GM21447 (cell line): ENCODE measurements around the gene RNGTT.
A peak's percentile ranks its signal among the peaks of the same experiment; 100 is the strongest.
"Not testable (repeated sequence)": the region's sequence is repeated elsewhere in the genome, so short reads cannot be mapped to it uniquely, and the experiment has no call there.

Source experiments
- ATAC-seq: cut with Tn5 transposase; IDR thresholded peaks from one replicate; pipeline ENCODE4 v1.9.1; 2021; ENCODE audit not compliant: unreplicated experiment

RNGTT gene

DNA sequence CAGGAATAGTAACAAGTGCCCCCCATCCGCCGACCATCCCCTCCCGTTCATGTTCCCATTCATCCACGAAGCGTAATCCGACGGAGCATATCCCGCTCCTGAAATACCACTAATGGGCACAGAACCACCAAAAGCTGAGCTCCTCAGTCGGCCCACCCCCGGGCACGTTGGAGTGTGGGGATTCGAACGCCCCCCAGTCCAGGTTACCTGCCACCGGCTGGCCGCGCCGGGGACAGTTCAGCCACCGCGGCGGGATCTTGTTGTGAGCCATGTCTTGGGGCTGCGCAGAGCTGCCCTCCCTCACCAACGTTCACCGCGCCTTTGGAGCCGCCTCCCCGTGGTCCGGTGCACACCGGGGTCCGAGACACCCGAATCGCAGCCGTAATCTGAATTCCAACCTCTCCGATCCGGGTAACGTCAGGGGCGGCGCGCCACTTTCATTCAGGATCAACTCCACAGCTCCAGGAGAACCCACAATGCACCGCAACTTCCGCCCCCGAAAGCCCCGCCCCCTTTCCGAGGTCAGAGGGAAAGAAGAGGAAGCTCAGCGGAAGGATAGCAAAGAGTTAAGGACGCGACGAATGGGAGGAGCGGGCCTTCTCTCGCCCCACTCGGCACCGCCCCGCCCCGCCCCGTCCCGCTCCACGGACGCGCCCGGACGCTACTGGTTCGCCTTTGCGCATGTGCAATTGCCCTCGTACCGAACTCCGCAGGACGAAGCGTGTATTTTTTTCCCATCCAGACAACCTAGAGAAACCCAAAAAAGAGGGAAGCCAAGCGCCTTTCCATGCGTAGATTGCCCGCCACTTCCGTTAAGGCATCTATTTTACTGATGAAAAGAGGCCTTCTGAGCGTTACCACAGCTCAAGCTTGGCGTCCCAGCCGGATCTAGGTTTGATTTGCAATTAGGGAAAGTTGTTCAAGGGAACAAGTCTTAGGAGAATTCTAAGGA, at the start of gene RNGTT:
TSS of gene RNGTT (minus strand) at position 480 of the 952 bp plus-strand sequence. CDS start at position 271, 209 bp downstream.
- ATAC-seq: peak; percentile 96

DNA sequence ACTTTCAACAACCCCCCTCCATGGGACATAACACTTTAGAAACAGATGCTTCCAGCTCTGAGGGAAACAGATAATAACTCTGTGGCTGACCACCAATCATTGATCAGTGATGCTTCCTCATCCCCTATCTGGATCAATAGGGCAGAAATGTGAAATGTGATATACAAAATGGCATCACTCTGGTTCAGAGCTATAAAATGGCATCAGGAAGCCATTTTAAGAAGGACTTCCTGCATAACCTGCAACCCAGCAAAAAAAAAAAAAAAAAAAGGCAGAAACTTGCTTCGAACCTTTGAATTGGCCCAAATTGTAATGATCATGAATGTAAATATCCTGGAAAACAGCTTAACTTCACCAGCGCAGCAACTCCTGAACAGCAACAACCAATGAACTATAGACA, 48.0 kb upstream of the RNGTT start:
- no peak for ATAC-seq

DNA sequence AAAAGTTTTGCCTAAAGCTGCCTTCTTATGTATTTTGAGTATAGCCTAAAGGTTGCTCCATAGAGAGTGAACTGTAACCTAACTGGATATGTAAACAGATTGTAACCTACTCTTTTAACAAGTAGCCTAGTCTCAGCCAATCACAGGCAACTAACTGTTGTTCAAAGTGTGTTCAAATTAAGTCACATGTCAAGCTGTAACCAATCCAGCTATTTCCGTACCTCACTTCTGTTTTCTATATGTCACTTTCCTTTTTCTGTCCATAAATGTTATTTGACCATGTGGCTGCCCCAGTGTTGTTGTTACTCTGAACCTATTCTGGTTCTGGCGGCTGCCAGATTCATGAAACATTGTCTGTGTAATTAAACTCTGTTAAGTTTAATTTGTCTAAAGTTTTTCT, 47.4 kb upstream of the RNGTT start:
- ATAC-seq: no peak

DNA sequence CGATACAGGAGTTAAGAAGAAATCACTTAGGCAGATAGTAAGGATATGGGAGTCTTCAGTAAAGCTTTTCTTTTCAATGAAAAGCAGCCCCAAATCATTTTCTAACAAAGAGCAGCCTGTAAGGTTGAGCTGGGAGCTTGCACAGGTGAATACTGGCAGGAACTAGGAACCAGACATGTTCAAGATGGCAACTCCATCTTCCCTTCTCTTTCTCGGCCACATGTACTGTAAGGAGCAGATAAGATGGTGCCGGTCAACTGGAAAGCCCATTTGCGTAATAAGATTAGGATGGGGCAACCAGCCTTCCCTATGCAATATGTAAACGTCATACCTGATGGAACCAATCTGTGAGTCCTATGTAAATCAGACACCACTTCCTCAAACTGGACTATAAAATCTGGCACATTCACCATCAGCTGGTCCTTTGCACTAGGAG, 46.2 kb upstream of the RNGTT start:
- no peak for ATAC-seq

DNA sequence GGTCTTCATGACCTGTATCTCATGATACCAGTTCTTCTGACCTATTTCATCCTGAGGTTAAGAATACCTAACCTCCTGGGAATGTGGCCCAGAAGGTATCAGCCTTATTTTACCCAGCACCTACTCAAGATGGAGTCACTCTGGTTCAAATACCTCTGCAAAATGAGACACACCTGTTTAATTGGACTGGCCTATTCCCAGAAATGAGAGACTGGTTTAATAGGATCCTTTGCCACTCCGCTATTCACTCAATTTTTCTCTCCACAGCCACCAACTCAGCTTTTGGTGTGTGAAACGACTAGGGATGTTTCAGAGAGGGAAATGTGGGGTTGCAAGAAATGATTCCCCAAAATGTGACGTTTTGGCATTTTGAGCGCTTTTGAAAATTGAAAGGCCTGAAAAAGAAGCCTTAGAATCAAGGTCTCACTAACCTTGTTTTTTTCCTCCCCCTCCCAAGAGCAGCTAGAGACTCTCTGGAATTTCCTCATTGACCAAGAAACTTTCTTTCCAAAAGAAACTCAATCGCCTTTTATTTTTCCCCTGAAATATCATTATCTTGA, 45.5 kb upstream of the RNGTT start:
- no peak for ATAC-seq

DNA sequence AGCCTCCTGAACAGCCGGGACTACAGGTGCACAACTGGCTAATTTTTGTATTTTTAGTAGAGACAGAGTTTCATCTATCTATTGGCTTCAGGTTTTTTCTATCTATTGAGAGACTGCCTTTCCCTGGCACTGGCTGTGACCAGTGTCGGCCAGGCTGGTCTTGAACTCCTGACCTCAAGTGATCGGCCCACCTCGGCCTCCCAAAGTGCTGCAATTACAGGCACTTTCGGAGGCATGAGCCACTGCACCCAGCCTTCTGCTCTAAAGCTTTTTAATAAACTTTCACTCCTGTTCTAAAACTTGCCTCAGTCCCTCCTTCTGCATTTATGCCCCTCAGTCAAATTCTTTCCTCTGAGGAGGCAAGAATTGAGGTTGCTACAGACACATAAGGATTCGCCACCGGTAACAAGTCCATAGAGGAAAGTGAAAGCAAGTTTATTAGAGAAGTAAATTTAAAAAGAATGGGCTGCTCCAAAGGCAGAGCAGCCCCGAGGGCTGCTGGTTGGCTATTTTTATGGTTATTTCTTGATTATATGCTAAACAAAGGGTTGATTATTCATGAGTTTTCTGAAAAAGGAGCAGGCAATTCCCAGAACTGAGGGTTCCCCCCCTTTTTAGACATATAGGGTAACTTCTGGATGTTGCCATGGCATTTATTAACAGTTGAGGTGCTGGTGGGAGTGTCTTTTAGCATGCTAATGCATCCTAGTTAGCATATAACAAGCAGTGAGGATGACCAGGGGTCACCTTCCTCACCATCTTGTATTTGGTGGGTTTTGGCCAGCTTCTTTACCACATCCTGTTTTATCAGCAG, 44.8 kb upstream of the RNGTT start:
- no peak for ATAC-seq

DNA sequence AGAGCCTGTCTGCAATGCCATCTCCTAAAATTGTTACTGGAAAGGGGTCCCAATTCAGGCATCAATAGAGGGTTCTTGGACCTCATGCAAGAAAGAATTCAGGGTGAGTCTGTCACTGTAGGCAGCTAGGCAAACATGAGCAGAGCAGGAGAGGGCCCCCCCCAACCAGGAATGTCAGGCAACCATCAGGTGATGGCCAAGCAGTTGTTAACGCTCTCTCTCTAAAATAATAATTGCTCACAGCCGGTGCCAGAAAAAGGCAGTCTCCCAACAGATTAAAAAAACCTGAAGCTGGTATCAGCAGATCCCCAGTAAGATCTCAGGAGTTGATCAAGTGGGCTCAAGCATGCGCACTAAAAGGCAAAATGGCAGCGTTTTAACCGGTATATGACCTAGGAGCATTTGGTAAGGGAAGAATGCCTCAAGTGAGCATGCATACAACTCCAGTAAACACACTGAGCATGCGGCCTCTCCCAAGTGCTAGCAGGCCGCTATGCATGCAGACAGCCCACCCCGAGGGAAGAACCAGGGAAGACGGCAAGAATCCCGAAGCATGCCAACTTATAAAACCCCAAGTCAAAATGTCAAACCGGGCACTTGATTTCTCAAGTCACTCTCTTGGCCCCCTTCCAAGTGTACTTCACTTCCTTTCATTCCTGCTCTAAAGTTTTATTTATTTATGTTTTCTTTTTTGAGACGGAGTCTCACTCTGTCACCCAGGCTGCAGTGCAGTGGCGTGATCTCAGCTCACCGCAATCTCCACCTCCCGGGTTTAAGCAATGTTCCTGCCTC, 44.0 kb upstream of the RNGTT start:
- no peak for ATAC-seq

DNA sequence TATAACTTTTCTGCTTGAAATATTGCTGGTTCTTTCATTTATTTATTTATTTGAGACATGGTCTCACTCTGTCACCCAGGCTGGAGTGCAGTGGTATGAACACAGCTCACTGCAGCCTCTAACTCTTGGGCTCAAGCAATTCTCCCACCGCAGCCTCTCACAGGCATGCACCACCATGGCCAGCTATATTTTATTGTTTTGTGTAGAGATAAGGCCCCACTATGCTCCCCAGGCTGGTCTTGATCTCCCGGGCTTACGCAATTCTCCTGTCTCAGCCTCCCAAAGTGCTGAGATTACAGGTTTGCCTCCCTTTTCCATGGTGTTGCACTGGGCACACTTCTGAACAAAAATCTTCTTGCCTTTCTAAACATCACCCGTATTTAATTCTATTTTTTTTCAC, 39.1 kb upstream of the RNGTT start:
- ATAC-seq: no peak

DNA sequence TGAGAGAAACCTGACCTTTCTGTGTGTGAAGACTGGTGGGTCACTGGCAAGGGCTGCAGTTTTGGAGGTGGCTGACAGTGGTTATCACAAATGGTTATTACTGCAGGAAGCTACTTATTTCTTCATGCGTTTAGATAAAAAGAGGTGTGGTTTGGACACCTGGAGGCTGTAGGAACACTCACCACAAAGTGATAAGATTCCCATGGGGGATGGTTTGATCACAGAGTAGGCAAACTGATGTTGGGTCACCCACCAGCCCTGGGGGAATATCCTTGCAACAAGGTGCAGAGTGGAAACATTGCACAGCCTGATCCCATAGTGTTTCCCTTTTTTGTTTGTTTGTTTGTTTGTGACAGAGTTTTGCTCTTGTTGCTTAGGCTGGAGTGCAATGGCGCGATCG, 33.9 kb upstream of the RNGTT start:
- ATAC-seq: no peak

DNA sequence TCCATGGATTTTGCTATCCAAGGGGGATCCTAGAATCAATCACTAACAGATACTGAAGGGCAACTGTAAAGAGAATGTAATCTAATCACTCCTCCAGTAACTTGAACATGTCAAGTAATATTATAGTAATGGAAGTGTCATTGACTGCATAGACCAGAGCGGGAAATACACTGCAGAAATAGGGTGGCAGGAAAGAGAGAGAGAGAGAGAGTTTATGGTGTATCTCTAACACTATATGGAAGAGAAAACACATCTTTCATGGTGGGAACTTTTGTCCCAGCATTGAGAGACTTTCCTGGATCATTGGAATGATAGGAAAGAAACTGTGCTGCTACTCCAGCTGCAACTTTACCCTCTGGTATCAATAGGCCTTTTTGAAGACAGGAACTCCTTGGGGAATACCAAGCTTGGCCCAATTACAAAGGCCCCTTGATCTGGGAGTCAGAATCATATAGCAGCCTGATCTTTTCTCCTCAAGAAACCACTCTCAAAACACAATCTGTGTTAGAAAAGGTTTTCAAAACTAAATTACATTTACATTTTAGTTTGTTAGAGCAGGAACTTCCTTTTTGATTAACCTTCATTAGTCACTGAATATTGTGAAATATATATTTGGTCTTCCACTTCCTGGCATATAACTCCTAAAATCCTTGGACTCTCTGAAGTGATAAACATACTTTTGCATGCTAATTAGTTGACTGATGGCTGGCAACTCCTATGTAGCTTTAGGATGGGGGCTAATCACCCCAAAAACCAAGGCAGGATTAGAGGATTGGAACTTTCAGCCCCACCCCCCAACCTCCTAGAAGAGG, 29.5 kb upstream of the RNGTT start:
- ATAC-seq: no peak

DNA sequence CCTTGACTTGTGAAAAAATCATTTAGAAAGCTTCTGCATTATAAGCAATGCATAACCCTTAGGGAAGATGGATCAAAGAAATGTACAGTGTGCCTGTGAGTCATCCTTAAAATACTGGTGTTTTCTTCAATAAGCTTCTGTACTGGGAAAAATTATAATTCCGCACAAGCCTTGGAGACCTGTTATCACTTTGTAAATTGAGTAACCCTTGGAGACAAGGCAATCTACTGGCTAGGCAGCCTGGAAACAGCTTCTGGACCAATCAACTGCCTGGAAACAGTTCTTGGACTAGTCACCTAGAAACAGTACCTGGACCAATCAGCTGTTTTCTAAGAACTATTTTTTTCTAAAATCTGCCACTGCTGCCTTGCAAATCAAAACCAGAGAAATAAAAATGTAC, 25.8 kb upstream of the RNGTT start:
- no peak for ATAC-seq

DNA sequence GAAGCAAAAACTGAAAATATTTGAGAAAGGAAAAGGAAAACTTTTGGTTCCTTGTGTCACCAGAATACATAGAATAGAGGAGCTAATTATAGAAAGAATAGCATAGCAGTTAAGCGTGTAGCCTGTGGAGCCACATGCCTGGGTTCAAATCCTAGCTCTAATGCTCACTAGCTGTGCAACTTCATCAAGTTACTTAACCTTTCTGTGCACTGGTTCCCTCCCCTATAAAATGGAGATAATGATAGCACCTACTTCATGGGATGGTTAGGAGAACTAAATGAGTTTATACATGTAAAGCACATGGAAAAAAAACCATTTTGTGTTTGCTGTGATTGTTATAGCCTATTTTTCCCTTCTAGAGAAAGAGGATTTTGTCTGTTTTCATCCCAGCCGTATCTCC, 24.5 kb upstream of the RNGTT start:
- ATAC-seq: no peak

DNA sequence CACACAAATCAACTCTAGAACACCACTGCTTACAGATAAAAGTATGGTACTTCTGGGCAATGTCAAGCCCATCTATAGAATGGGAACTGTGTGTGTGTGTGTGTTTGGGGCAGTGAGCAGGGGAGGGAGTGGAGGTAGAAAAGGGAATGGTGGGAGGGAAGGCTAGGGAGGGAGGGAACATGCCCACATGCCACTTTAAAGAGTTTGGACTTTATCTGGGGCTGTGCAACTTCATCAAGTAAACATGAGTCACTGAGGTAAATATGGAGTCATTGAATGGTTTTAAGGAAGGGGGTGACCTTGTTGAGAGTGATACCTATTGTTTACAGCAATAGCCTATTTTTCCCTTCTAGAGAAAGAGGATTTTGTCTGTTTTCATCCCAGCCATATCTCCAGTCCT, 22.5 kb upstream of the RNGTT start:
- ATAC-seq: no peak

DNA sequence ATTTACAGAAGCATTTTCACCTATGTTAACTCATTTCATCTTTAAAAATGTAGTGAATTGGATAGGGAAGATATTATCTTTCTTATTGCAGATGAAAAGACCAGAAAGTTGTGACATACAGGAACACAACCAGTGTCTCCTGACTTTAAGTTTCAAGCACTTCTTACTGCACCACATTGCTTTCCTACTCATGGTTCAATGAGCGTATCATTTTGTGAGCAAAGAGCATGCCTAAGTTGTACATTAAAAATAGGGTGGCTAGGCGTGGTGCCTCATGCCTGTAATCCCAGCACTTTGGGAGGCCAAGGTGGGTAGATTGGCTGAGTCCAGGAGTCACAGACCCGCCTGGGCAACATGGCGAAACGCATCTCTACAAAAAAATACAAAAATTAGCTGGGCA, 21.2 kb upstream of the RNGTT start:
- ATAC-seq: no peak

DNA sequence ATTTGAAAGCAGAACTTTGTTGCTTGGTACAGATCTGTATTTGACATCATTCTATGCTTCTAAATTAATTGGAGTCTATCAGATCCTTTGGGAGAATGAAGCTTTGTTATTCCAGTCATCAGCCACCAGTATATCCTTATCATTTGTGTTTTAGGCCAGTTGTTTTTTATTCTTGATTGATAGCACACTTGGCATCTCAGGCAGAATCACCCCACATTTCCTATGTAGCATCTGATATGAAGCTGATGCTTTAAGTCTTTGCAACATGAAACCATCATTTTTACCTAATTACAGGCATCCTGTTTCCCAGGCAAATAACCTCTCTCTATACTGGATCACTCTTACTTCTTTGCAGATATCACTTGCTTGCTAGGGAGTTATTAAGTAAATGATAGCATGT, 20.7 kb upstream of the RNGTT start:
- ATAC-seq: no peak

DNA sequence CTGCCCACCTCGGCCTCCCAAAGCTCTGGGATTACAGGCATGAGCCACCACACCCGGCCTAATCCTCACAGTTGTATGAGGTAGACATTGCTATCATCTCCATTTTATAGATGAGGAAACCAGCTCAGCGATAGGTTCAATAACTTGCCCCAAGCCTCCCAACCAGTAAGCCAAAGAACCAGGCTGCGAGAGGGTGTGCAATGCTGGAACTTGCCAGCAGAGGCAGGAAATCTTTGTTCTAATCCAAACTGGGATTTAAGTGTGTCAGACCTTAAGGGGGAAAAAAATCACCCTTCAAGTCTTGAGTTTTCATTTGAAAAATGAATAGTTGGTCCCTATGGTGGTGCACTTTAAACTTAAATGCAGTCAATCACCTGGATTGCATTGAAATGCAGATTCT, 20.1 kb upstream of the RNGTT start:
- ATAC-seq: no peak

DNA sequence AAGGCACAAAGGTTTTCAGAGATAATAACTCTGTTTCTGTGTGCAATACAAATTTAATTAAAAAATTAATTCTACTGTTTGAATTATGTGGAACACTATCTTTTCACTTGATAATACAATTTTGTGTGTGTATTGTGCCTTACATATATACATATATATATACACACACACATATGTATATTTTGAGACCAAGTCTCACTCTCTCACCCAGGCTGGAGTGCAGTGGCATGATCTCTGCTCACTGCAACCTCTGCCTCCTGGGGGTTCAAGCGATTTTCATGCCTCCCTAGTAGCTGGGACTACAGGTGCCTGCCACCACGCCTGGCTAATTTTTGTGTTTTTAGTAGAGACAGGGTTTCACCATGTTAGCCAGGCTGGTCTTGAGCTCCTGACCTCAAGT, 19.7 kb upstream of the RNGTT start:
- ATAC-seq: not testable (repeated sequence)

DNA sequence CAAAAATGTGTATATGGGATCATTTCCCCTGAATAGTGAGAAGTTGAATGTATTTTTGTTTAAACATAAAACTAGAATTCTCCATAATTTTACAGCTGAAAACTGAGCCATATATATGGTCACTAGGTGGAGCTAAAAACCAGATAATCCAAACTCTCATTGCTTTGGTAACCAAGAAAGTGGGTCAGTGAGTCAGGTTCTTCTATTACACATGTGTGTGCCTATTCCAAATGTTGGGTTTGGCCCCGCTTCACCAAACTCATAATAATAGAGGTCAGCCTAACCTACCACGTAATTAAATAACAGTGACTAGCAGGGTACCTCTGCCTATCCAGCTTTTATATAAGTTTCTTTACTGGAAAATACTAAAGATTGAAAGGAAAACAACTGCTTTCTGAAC, 19.3 kb upstream of the RNGTT start:
- no peak for ATAC-seq

DNA sequence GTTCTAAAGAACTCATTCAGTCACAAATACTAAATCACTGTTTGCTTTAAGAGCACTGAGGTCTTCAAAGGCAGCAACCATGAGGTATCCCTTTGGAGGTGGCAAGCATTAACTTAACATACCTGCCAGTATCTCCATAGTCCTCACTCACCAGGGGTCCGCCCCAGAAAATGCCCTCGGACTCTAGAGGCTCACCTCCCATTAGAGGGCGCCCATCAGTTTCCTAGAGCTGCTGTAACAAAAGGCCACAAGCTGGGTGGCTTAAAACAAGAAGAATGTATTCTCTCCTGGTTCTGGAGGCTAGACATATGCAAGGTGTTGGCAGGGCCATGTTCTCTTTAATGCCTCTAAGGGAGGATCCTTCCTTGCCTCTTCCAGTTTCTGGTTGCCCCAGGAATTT, 12.0 kb upstream of the RNGTT start:
- ATAC-seq: no peak
